GM12878 (cell line): ENCODE measurements around the gene TRAPPC2. TPM values are rescaled to one million over a fixed set of nuclear protein-coding genes. Genes with fewer than 3 reads are reported as not detected.

Experiments used
- ATAC-seq: fragments of 200-7000 bp; cut with Tn5 transposase; 3 replicates; pipeline ENCODE4 v1.9.1; 2020; ENCODE audit warnings: mild to moderate bottlenecking, moderate library complexity
- BruUV-seq: library from RNA; stranded (reverse); fragments of 400-500 nt; replicated peaks from 2 replicates; lab custom pipeline; 2021; lab: Mats Ljungman, UMichigan
- CTCF ChIA-PET: fragments of 300-600 bp; sonication (Branson Sonifier 250); formaldehyde crosslinking; extraction: SDS; loops from one replicate; lab custom pipeline; 2021; ENCODE audit warnings: inconsistent platforms; lab: Yijun Ruan, JAX
- POLR2A ChIA-PET: fragments of 350-600 bp; formaldehyde crosslinking; extraction: SDS; loops from one replicate; lab custom pipeline; 2021; ENCODE audit warnings: inconsistent platforms; lab: Charles Lee
- RAD21 ChIA-PET: fragments of 300-600 bp; sonication (Branson Sonifier 250); formaldehyde crosslinking; loops from one replicate; lab custom pipeline; 2023; ENCODE audit warnings: antibody characterized with exemption; ENCODE audit not compliant: unreplicated experiment; lab: Charles Lee
- SMC1A ChIA-PET: fragments of 300-600 bp; sonication (Branson Sonifier 250); formaldehyde crosslinking; loops from one replicate; lab custom pipeline; 2023; ENCODE audit not compliant: unreplicated experiment, uncharacterized antibody; lab: Charles Lee
- DNase-seq: peaks from one replicate; pipeline ENCODE4 v3.0.0-alpha.2; 2011; ENCODE audit warnings: low read depth, low spot score
- FAIRE-seq: peaks from 3 replicates; lab custom pipeline; 2011; peaks lifted over from hg19 to GRCh38; lab: Jason Lieb, UNC
- H2AFZ ChIP-seq: 2 replicates; pipeline ENCODE4 v1.6.0; 2011; ENCODE audit warnings: low read depth, low read length, control low read depth; ENCODE audit not compliant: control insufficient read depth
- H3K27ac ChIP-seq: 2 replicates; pipeline ENCODE4 v1.5.1; 2011; ENCODE audit warnings: control low read depth; ENCODE audit not compliant: control insufficient read depth, insufficient read depth
- H3K27me3 ChIP-seq, 2 experiments: replicated peaks in 1 of 2; 2 replicates each; pipeline versions ENCODE4 v1.6.0 to v1.6.1; 2011; ENCODE audit warnings: low read length in 1 of 2; ENCODE audit not compliant: control insufficient read depth in 2 of 2, insufficient read depth in 2 of 2
- H3K36me3 ChIP-seq, 2 experiments: 2 replicates each; pipeline ENCODE4 v1.5.1; 2011; ENCODE audit warnings: low read length in 1 of 2; ENCODE audit not compliant: control insufficient read depth in 2 of 2, insufficient read depth in 2 of 2
- H3K4me1 ChIP-seq: 2 replicates; pipeline ENCODE4 v1.6.1; 2011; ENCODE audit warnings: mild to moderate bottlenecking, low read length, moderate library complexity, mixed read lengths; ENCODE audit not compliant: control insufficient read depth, insufficient read depth
- H3K4me2 ChIP-seq: 2 replicates; pipeline ENCODE4 v1.6.0; 2011; ENCODE audit warnings: control low read depth; ENCODE audit not compliant: control insufficient read depth, insufficient read depth
- H3K4me3 ChIP-seq: fragments of 200-600 bp; sonication (generic); 2 replicates; pipeline ENCODE4 v1.5.1; 2016
- H3K79me2 ChIP-seq: 2 replicates; pipeline ENCODE4 v1.6.0; 2011; ENCODE audit warnings: low read length; ENCODE audit not compliant: control insufficient read depth, insufficient read depth
- H3K9ac ChIP-seq: 2 replicates; pipeline ENCODE4 v1.8.0; 2011; ENCODE audit warnings: low read length, control low read depth, mixed read lengths; ENCODE audit not compliant: control insufficient read depth, insufficient read depth
- H3K9me3 ChIP-seq: replicated peaks from 3 replicates; pipeline ENCODE4 v1.5.1; 2011; ENCODE audit warnings: mild to moderate bottlenecking, low read length; ENCODE audit not compliant: control insufficient read depth, insufficient read depth
- H4K20me1 ChIP-seq: 2 replicates; pipeline ENCODE4 v1.6.0; 2011; ENCODE audit not compliant: control insufficient read depth, insufficient read depth
- BCL3 ChIP-seq: IDR thresholded peaks from 2 replicates; pipeline ENCODE4 v1.6.1; 2011; ENCODE audit warnings: borderline replicate concordance, low read depth, mild to moderate bottlenecking, moderate library complexity, low read length; ENCODE audit not compliant: insufficient read depth, poor library complexity, severe bottlenecking
- NFYB ChIP-seq: IDR thresholded peaks from 2 replicates; pipeline ENCODE4 v1.6.1; 2011; ENCODE audit warnings: low read depth, mild to moderate bottlenecking, low read length, improper control_type of control experiment, moderate library complexity; ENCODE audit not compliant: insufficient read depth
- NRF1 ChIP-seq: conservative IDR thresholded peaks from 2 replicates; pipeline ENCODE4 v1.6.1; 2011; ENCODE audit warnings: mild to moderate bottlenecking, low read depth, low read length, improper control_type of control experiment
- TBL1XR1 ChIP-seq: IDR thresholded peaks from 2 replicates; pipeline ENCODE4 v1.6.1; 2012; ENCODE audit warnings: low read depth, low read length, improper control_type of control experiment
- ZBTB40 ChIP-seq: fragments of 450-650 bp; IDR thresholded peaks from 2 replicates; pipeline ENCODE4 v1.6.1; 2016; ENCODE audit warnings: mild to moderate bottlenecking, moderate library complexity, borderline replicate concordance
- ZNF687 ChIP-seq: fragments of 450-650 bp; IDR thresholded peaks from 2 replicates; pipeline ENCODE4 v1.6.1; 2017; ENCODE audit warnings: mild to moderate bottlenecking, moderate library complexity
- WGBS: methylation state at CpG from one replicate; pipeline ENCODE4 v1.1.6; 2016; ENCODE audit warnings: low lambda C conversion rate; ENCODE audit not compliant: insufficient replicate concordance, insufficient coverage; ENCODE audit errors: missing lambda C conversion rate; 5-methylcytosine and 5-hydroxymethylcytosine counted together
- in situ Hi-C: fragments of 300-500 bp; cut with MboI; formaldehyde crosslinking; loops from 9 replicates; pipeline ENCODE4 v1.14.3; 2018; ENCODE audit warnings: mixed read lengths
- intact Hi-C: fragments of 100-400 bp; cut with micrococcal nuclease; formaldehyde crosslinking; loops from one replicate; pipeline ENCODE4 v1.14.2; 2022; ENCODE audit not compliant: unreplicated experiment
- polyA plus RNA-seq, 11 experiments: library from polyadenylated mRNA; depleted of rRNA in 4 of 11; unstranded in 6 of 11; stranded (reverse) in 5 of 11; fragments of >200 nt; fragmentation: Nextera tagmentation in 4 of 11; fragmentation: Illumina TruSeq in 1 of 11; extraction: Ambion mirVana in 4 of 11; extraction: Trizol in 1 of 11; gene quantifications; 1 replicate in 1 of 11; 2 replicates in 10 of 11; pipeline versions ENCODE4 v1.2.1 to v1.2.3, GENCODE V29; 2011 to 2016; ENCODE audit warnings: inconsistent platforms in 2 of 11, missing spikeins in 2 of 11, low read depth in 1 of 11
- total RNA-seq, 4 experiments: library from RNA; depleted of rRNA in 3 of 4; stranded (reverse); fragments of >200 nt in 3 of 4; fragmentation: Illumina TruSeq in 1 of 4; extraction: Trizol in 1 of 4; gene quantifications; 2 replicates each; pipeline versions ENCODE4 v1.2.1 to v1.2.3, GENCODE V29; 2013 to 2021

Gene TRAPPC2
- total and polyA plus RNA-seq, 10 of the 15 experiments (the other 5 are each of a cell fraction or from before 2014, with no cell fraction given), result 12.4 to 28.4 (median 21.3) TPM

GRCh38 chrX:13702111-13702789 is 32.2 kb downstream of the TRAPPC2 start (continued):
- TF ChIP-seq ZNF687, result no peak
- no peak for TF ChIP-seq NRF1
- no peak for TF ChIP-seq NFYB

- no TSS peak for BruUV-seq
- H3K27me3 ChIP-seq, result no peaks in the 10 kb centered on the region
- ChIA-PET RAD21 (interaction anchor here (1.4 to 11.4 kb wide), 3 partner anchors 35 to 53 kb away, joined by 4 to 201 read pairs (median 175); partner anchors contain the start of genes OFD1 and TRAPPC2), SMC1A (interaction anchor here (1.2 to 13.8 kb wide), 3 partner anchors 12 to 46 kb away, joined by 4 to 198 read pairs (median 173); partner anchors contain the start of genes OFD1 and TRAPPC2), CTCF (interaction anchor here (1.1 kb wide), 1 partner anchor 31 kb away, joined by 4 read pairs; no protein-coding TSS in a partner anchor)
- H3K79me2 ChIP-seq, result peaks cover 96% of the 10 kb centered on the region
- H4K20me1 ChIP-seq, result peaks cover 6% of the 10 kb centered on the region
- H3K4me2 ChIP-seq, result peak overlapping the region; percentile 57; the same call in 1 of the 2 replicates
- in situ Hi-C loops, result no loop called here
- no peak overlapping the region for H3K4me3 ChIP-seq
- H3K27ac ChIP-seq, result peak overlapping the region; percentile 1; the same call in 1 of the 2 replicates
- no peak for FAIRE-seq
- peaks cover 1 to 3% of the 10 kb centered on the region in 2 experiments for H3K36me3 ChIP-seq
- peaks cover 33% of the 10 kb centered on the region for H3K4me1 ChIP-seq
- TF ChIP-seq TBL1XR1 (no peak), ZBTB40 (no peak), BCL3 (no peak)
- TF ChIP-seq, all 136 proteins: peak for 0
- Histone ChIP-seq H3K9ac (0 out of 2 replicates have a peak overlapping the region, but pooled peaks have one; percentile 8), H3K9me3 (no peaks in the 10 kb centered on the region), H2AFZ (no peak overlapping the region)
- ATAC-seq (no peak), DNase-seq (no peak)
- intact Hi-C loops, result no loop called here
- WGBS, result 81% methylated on average over 4 of the region's 4 CpGs
- POLR2A ChIA-PET, result interaction anchor here (0.6 kb wide), 1 partner anchor 710 kb away, joined by 3 read pairs; no protein-coding TSS in a partner anchor
These were observed 34.0 kb downstream of the TRAPPC2 start for GRCh38 chrX:13700380-13700779.
